WTC11 (cell line): Measurements from ENCODE around the gene MAP3K1.

Source experiments
- ATF1 ChIP-seq: sonication (generic); formaldehyde crosslinking; IDR thresholded peaks from 2 replicates; pipeline ENCODE4 v1.8.1; 2023; ENCODE audit warnings: mild to moderate bottlenecking, moderate library complexity, missing genetic modification reagents
- ESRRA ChIP-seq: sonication (generic); formaldehyde crosslinking; IDR thresholded peaks from 2 replicates; pipeline ENCODE4 v1.8.1; 2022; ENCODE audit warnings: mild to moderate bottlenecking, missing genetic modification reagents, borderline replicate concordance
- ETV6 ChIP-seq: sonication (generic); formaldehyde crosslinking; IDR thresholded peaks from 2 replicates; pipeline ENCODE4 v1.8.1; 2022; ENCODE audit warnings: mild to moderate bottlenecking, missing genetic modification reagents
- HMGA2 ChIP-seq: fragments of 250-450 bp; sonication (Bioruptor Pico); IDR thresholded peaks from 2 replicates; pipeline ENCODE4 v1.4.0; 2021; ENCODE audit warnings: mild to moderate bottlenecking, moderate library complexity
- JUN ChIP-seq: sonication (generic); formaldehyde crosslinking; IDR thresholded peaks from 2 replicates; pipeline ENCODE4 v1.8.0; 2023; ENCODE audit warnings: mild to moderate bottlenecking, missing genetic modification reagents
- NR1H2 ChIP-seq: sonication (generic); formaldehyde crosslinking; IDR thresholded peaks from 2 replicates; pipeline ENCODE4 v1.9.0; 2021; ENCODE audit warnings: mild to moderate bottlenecking, moderate library complexity, missing genetic modification reagents
- NR2C2 ChIP-seq: sonication (generic); formaldehyde crosslinking; IDR thresholded peaks from 2 replicates; pipeline ENCODE4 v1.8.0; 2022; ENCODE audit warnings: mild to moderate bottlenecking, missing genetic modification reagents
- RELA ChIP-seq: sonication (generic); formaldehyde crosslinking; IDR thresholded peaks from 2 replicates; pipeline ENCODE4 v1.8.1; 2022; ENCODE audit warnings: missing genetic modification reagents, mild to moderate bottlenecking, borderline replicate concordance
- ZNF121 ChIP-seq: sonication (generic); formaldehyde crosslinking; IDR thresholded peaks from 2 replicates; pipeline ENCODE4 v1.8.0; 2023; ENCODE audit warnings: missing genetic modification reagents
- TF ChIP-seq, protein P1 (sequence below): sonication (generic); formaldehyde crosslinking; IDR thresholded peaks from 2 replicates; pipeline ENCODE4 v1.8.1; 2023; ENCODE audit warnings: mild to moderate bottlenecking, missing genetic modification reagents
- TF ChIP-seq, protein P2 (sequence below): sonication (generic); formaldehyde crosslinking; IDR thresholded peaks from 2 replicates; pipeline ENCODE4 v1.8.1; 2023; ENCODE audit warnings: mild to moderate bottlenecking, missing genetic modification reagents
- TF ChIP-seq, protein P3 (sequence below): fragments of 200-600 bp; IDR thresholded peaks from 2 replicates; pipeline ENCODE4 v1.8.0; 2022; ENCODE audit warnings: antibody characterized with exemption
- TF ChIP-seq, protein P4 (sequence below): sonication (generic); formaldehyde crosslinking; conservative IDR thresholded peaks from 2 replicates; pipeline ENCODE4 v1.8.1; 2023; ENCODE audit warnings: mild to moderate bottlenecking, low read depth, missing genetic modification reagents, moderate library complexity
- TF ChIP-seq, protein P5 (sequence below): sonication (generic); formaldehyde crosslinking; IDR thresholded peaks from 2 replicates; pipeline ENCODE4 v1.8.0; 2022; ENCODE audit warnings: mild to moderate bottlenecking, missing genetic modification reagents

DNA sequence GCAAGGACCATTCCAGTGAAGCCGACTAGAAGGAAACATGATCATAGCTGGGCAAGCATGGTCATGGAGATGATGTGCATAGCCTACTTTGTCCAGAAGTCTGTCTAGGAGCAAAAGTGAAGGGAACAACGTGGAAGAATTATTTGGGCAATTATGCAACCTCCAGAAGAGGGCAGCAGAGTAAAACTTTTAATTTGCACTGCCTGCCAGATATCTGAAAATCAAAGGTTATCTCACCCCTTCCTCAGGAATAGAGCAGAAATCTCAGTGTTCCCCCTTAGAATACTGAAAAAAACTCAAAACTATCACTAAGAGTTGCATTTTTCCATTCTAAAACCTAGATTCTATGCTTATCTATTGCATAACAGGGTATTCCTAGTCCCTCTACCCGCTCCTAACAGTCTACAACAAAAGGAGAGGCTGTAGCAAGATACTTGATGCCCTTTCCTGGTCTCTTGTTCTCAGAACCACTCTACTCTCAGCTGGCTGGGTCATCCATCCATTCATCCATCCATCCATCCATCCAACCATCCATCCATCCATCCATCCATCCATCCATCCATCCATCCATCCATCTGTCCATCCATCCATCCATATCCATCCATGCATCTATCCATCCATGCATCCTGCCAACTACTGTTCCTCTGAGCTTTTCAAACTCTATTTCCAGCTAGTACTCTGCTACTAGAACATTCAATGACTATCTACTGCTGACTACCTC, 85.7 kb downstream of the MAP3K1 start:
- TF ChIP-seq, protein P1, sequence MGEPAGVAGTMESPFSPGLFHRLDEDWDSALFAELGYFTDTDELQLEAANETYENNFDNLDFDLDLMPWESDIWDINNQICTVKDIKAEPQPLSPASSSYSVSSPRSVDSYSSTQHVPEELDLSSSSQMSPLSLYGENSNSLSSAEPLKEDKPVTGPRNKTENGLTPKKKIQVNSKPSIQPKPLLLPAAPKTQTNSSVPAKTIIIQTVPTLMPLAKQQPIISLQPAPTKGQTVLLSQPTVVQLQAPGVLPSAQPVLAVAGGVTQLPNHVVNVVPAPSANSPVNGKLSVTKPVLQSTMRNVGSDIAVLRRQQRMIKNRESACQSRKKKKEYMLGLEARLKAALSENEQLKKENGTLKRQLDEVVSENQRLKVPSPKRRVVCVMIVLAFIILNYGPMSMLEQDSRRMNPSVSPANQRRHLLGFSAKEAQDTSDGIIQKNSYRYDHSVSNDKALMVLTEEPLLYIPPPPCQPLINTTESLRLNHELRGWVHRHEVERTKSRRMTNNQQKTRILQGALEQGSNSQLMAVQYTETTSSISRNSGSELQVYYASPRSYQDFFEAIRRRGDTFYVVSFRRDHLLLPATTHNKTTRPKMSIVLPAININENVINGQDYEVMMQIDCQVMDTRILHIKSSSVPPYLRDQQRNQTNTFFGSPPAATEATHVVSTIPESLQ (CRISPR knock-in tag): no peak
- TF ChIP-seq, protein P2, sequence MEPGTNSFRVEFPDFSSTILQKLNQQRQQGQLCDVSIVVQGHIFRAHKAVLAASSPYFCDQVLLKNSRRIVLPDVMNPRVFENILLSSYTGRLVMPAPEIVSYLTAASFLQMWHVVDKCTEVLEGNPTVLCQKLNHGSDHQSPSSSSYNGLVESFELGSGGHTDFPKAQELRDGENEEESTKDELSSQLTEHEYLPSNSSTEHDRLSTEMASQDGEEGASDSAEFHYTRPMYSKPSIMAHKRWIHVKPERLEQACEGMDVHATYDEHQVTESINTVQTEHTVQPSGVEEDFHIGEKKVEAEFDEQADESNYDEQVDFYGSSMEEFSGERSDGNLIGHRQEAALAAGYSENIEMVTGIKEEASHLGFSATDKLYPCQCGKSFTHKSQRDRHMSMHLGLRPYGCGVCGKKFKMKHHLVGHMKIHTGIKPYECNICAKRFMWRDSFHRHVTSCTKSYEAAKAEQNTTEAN: no peak
- TF ChIP-seq RELA (no peak), ZNF121 (CRISPR knock-in tag) (no peak), NR2C2 (CRISPR knock-in tag) (no peak), JUN (CRISPR knock-in tag) (no peak), NR1H2 (CRISPR knock-in tag) (no peak), ESRRA (CRISPR knock-in tag) (no peak), HMGA2 (no peak), ETV6 (no peak), ATF1 (CRISPR knock-in tag) (no peak)
- TF ChIP-seq, protein P3, sequence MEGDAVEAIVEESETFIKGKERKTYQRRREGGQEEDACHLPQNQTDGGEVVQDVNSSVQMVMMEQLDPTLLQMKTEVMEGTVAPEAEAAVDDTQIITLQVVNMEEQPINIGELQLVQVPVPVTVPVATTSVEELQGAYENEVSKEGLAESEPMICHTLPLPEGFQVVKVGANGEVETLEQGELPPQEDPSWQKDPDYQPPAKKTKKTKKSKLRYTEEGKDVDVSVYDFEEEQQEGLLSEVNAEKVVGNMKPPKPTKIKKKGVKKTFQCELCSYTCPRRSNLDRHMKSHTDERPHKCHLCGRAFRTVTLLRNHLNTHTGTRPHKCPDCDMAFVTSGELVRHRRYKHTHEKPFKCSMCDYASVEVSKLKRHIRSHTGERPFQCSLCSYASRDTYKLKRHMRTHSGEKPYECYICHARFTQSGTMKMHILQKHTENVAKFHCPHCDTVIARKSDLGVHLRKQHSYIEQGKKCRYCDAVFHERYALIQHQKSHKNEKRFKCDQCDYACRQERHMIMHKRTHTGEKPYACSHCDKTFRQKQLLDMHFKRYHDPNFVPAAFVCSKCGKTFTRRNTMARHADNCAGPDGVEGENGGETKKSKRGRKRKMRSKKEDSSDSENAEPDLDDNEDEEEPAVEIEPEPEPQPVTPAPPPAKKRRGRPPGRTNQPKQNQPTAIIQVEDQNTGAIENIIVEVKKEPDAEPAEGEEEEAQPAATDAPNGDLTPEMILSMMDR: peak; percentile 48; the same call in 1 of the 2 replicates
- TF ChIP-seq, protein P4, sequence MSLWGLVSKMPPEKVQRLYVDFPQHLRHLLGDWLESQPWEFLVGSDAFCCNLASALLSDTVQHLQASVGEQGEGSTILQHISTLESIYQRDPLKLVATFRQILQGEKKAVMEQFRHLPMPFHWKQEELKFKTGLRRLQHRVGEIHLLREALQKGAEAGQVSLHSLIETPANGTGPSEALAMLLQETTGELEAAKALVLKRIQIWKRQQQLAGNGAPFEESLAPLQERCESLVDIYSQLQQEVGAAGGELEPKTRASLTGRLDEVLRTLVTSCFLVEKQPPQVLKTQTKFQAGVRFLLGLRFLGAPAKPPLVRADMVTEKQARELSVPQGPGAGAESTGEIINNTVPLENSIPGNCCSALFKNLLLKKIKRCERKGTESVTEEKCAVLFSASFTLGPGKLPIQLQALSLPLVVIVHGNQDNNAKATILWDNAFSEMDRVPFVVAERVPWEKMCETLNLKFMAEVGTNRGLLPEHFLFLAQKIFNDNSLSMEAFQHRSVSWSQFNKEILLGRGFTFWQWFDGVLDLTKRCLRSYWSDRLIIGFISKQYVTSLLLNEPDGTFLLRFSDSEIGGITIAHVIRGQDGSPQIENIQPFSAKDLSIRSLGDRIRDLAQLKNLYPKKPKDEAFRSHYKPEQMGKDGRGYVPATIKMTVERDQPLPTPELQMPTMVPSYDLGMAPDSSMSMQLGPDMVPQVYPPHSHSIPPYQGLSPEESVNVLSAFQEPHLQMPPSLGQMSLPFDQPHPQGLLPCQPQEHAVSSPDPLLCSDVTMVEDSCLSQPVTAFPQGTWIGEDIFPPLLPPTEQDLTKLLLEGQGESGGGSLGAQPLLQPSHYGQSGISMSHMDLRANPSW (CRISPR knock-in tag): no peak
- TF ChIP-seq, protein P5, sequence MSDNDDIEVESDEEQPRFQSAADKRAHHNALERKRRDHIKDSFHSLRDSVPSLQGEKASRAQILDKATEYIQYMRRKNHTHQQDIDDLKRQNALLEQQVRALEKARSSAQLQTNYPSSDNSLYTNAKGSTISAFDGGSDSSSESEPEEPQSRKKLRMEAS (CRISPR knock-in tag): no peak
